GM19455 (cell line): ENCODE measurements around the gene RAET1G.

Experiments
- ATAC-seq: cut with Tn5 transposase; IDR thresholded peaks from one replicate; pipeline ENCODE4 v1.9.1; 2021; ENCODE audit not compliant: unreplicated experiment

The RAET1G gene

GRCh38 chr6:149871182-149871581, 51.7 kb downstream of the RAET1G start:
- no peak for ATAC-seq

GRCh38 chr6:149869275-149869892, 53.5 kb downstream of the RAET1G start:
- ATAC-seq: no peak

GRCh38 chr6:149867876-149868640, 54.9 kb downstream of the RAET1G start:
- no peak for ATAC-seq
